Stimulated activated CD4-positive, alpha-beta T cell treated with anti-CD3 and anti-CD28 coated beads, Interleukin-2, amount 100 ng/mL, for 48 hours (primary cell): Measurements from ENCODE around the gene SMAD7.

Experiments
- DNase-seq, 2 donors: peaks; one replicate each; pipeline ENCODE4 v3.0.0-alpha.2; 2020

Gene SMAD7

DNA sequence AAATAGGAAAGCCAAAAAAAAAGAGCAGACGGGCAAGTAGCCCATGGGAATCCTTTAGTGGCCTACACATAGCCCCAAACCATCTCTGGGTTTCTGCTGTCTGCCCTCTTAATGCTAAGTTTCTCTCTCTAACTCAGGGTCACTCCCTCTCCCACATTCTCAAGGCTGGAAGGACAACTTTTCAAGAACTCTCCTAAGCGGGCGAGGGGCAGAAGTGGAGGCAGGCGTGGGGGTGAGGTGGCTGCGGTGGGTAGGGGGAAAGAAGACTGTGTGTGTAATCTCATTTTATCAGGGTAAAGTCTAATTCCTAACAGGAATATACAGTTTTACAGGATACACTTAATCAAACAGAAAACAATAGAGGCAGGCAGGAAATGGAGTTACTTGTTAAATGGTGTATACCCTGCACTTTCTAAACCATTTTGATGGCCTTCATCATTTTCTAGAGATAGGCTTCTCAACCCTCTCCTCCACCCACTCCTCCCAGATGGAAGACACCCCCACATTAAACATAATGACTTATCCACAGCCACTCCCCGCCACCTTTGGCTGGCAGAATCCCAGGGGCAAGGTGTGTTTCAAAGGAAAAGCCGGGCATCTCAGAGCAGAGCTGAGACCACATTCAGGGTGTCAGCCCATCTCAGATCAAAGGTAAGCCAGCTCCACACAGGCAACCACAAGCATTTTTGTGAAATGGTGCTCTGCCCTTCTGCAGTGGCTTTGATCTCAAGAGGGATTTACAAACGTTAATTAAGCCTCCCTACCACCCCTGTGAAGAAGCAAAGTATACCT, 6.8 kb downstream of the SMAD7 start:
- no peak for DNase-seq

DNA sequence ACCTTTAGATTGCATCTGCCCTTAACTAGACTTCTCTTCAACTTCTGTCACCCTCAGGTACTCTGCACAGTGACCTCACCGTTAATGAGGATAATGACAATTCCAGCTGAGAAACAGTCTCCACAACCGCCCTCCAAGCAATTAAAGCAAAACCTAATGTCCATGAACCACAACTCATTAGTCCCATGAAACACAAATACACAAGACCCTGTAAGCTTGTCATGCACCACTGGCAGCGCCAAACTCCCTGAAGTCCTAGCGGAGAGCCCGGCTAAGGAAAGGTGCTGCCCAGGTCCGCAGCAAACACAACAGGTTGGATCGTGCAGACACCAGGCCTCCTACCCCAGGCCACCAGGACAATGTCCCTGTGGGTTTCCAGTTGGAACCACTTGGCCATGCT, 7.4 kb downstream of the SMAD7 start:
- no peak for DNase-seq

DNA sequence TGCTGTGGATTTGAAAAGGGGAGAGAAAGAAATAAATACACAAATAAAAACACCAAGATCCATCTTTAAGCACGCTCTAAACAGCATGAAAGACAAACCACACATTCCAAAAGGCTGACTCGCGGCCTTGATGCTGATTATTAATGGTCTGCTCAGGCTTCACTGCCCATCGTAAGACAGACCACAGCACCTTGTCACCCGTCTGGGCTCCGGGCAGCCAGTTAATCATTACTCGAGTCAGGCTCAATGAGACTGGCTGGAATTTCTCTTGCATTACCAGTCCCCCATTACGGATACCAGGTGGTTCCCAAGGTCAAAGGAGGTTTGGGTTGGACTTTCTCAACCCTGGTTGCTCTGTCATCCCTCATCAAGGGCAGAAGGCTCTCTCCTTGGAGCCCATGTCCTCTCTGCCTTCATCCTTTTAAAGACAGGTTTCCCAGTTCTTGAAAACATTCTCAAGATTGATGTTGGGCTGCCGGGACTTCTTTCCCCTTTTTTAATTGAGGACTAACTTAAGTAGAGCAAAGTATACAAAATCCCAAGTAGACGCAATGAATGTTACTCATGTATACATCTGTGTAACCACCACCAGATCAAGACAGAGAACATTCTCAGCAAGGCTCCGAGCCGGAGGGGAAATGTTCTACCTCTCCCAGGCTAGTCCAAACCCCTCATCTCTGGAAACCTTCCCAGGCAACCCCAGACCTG, 8.1 kb downstream of the SMAD7 start:
- no peak for DNase-seq

DNA sequence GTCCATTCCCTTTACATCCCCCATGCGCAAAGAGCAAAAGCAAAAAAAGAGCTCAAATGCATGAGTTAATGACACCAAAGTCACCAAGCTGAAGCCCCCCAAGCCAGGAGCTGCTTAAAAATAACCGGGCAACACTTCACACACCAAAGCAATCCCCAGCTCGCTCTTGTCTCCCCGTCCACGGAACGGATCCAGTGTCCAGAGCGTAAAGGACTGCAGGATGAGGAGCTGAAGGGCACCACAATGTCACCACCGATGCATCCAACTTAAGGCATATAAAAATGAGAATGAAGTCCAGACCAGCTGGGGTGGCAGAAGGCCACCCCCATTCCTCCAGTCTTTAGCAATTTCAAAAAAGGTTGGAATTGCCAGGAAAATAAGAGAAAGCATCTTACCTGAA, 8.7 kb downstream of the SMAD7 start:
- DNase-seq, result no peak

DNA sequence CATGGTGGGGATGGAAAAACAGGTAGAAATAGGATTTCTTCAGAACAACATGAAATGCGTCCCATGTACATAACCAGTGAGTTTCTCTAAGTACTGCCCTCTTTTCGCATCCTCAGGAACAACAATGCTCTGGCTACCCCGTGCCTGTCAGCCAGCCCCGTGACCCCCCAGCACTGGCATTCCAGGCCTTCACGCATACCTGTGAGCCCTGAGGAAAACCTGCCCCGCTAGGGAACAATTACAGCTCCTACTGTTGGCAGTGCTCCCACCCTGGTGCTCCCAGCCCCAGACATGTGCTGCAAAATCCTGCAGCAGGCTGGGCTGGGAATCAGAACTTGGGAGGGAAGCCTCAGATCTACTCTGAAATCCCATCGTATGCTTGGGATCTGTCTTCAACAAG, 9.1 kb downstream of the SMAD7 start:
- DNase-seq, result no peak

DNA sequence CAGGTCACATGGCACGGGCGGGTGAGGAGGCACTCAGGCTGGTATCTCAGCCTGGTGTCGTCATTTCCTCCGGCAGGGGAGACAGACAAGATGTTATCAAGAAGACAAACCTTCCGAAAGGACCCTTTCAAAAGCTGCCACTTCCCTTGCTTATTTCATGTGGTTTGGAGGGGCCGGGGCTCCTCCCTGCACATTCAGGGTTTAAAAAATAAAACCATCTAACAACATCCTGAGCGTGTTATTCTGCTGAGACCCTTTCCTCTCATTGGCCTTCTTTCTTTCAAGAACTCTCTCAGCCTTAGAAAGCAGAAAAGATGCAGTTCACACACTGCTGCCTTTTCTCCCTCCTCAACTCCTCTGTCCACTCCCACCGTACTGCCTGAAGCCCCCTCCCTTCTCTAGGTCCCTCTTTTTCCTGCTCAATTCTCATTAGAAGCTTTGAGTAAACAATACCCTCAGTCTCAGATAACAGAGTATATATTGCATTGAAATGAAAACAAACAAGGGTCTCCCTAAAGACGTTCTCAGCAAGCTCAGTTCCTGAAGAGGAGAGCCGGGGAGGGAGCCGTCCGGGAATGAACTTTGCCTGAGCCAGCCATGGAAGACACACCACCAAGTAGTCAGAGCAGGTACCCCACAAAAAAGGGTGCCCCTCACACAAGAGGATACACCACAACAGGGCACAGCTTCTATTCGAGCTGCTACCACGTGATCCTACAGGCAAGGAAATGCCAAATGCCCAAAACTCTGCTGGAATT, 9.7 kb downstream of the SMAD7 start:
- DNase-seq, result peak; percentile 43 to 48

DNA sequence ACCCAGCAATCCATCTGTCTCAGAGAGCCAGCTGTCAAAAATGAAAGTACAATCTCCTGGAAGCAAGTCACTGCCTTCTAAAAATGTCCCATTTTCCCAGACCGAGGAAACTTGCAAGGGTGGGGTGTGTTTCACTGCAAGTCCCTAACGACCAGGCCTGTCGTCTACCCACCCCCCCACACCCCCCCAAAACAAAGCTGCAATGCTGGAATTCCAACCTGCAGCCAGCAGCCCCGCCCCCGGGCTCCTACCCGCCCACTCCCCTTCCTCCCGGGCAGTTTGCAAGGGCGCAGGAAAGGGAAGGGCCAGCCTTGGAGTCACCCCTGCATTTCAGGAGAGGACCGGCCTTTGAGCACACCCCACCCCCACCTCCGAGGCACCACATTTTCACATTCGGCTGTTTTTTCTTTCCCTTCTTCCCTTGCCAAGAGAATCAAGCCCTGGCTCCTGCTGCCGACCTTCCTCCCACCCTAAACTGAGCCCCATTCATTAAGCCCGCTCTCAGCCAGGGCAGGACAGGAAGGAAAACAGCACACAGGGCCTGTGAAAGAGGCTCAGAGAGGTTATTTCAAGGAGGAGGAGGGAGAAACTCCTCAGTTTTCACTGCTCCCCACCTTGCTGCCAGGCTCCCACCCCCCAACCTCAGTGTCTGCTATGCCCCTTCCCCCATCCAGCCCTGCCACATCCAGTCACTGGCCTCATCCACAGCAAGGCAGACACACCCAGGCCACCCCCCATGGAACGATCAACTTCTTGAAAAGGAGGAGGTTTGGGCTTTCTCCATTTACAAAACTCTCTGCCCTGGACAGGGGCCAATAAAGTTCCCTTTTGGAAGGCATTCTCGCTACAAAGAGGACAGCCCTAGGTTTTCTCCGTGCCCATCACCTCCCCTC, 11.3 kb downstream of the SMAD7 start:
- no peak for DNase-seq

DNA sequence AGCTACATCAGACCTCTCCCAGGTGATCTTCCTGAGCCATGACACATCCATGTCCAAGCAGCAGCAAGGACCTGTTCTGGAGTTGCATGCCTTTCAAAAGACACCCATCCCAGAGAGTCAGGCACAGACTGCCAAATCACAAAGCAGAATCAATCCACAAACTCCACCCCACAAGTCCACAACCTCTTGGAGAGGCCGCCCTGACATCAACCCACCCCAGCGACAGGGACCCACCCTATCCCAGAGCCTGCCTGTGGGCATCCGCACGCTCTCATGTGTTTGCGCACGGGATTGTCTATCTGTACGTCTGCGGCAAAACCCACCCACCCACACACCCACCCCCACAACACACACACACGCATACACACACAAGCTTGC, 11.9 kb downstream of the SMAD7 start:
- DNase-seq, result no peak

DNA sequence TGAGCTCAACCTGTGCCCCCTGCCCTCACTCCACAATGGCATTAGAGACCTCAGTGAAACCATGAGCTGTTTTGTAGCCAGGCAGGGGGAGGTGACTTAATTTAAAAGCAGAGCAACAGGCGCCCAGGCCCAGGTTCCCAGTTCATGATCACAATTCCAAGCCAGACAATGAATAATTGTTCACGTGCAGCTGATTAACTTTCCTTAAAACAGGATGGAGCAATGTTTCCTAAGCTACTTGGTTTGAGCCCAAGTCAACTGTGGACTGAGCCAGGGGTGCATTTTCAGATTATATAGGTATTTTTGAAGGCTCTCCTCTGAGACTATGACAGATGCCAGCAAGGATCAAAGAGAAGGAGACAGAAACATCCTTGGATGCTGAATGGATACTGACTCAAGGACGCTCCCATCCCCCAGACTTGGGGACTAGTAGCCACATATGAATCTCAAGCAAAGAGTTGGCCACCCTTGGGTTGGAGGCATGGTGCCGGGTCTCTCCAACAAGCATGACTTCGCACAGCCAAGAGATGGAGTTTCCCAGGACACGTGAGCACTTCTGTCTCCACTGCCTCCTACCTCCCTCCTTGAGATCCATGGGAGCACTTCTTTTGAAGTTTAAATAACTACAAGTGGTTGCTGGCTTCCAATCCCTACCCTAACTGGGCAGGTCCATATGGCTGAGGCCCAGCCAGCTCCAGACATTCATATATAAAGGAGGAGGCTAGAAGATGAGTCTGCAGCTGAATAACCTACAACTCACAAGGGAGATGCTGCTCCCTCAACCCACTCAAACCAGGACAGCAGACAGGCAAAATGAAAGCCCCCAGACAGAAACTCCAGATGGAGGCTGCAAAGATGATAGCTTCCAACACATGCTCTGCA, 12.7 kb downstream of the SMAD7 start:
- no peak for DNase-seq

DNA sequence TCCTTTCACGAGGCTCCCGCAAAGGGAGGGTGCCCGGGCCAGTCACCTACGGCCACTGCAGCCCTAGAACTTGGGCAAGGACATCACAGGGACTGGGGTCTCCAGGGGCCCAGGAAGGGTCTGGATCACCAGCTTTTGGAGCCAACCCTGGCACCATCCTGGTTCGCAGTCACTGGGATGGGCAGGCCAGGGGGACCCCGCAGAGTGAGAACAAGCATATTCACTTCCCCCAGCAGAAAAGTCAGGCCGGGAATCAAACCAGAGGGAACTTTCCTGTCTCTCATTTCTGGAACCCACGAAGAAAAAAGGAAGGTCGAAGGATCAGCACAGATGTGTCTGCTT, 15.4 kb downstream of the SMAD7 start:
- no peak for DNase-seq

DNA sequence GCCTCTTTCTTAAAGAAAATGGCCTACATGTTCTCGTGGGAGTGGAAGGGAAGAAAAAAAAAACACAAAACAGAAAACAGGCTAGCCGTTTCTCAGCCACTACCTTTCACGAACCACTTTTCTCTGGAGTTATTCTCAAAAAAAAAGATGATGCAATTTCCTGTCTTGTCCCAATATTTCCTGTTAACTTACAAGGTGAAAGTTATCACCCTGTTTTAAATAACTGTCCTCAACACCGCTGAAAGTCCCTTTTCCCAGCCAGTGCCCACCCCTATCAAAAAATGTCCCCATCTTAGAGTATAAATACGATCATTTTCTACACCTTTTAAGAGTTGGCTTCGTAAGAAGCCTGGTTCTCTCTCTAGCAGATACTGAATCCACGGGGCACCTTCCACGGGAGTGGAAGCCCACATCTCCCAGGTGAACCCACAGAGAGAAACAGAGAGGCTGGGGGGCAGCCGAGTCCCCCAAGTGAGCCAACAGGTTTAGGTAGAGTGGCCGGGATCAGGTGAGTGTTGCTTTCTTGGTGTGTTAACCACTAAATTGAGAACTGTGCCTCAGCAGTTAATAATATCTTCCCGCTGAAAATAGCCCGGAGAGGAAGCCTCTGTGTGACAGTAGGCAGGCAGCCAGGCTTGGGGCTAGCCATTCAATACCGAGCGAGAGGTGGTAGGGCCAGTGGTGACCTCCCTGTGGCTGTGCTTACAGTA, 15.9 kb downstream of the SMAD7 start:
- DNase-seq, result no peak

DNA sequence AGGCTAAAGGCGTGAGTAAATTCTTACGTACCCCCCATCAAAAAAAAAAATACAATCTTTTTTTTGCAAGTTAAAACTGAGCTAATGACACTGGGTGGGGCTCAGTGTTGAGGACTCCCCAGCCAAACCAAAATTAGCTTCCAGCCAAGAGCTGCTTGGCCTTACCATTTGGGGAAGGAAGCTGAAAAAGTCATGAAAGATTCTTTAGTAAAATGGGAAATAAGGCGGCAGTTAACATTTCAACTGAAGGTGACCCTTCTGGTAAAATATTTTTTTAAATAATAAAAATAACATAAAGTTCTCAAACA, 16.4 kb downstream of the SMAD7 start:
- DNase-seq, result no peak

DNA sequence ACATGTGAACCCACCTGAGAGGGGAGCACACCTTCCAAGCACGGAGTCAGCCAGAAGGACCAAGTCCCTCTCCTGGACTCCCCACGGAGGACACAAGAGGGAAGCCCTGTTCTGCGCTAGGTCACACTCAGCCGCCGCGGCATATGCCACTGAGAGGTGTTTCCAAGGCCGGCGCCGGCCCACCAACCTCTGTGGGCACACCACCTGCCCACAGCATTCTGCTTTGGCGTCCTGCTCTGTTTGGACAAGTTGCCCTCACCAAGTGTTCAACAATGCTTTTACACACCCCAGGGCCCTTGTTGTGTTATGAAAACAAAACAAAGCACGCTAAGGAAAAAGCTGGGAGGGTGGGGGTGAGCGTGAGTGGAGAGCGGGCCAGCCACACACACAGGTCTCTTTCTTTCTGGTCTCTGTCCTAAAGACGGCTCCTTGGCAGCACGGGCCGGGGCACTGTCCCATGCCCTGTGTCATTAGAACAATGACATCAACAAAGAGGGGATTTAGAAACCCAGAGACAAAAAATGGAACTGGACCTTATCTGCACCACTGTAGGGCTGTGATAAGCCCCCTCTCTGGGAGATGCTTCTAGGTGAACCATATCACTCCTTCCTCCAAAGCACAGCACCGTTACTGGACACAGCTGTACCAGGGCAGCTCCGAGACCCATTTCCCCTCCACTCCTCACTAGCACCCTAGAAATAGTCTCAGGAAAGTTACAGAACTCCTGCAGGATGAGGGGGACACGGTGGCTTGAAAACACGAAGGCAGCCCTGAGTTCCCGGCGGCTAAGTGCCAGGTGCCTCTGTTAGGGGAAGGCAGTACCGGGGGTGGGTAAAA, 17.0 kb downstream of the SMAD7 start:
- no peak for DNase-seq

DNA sequence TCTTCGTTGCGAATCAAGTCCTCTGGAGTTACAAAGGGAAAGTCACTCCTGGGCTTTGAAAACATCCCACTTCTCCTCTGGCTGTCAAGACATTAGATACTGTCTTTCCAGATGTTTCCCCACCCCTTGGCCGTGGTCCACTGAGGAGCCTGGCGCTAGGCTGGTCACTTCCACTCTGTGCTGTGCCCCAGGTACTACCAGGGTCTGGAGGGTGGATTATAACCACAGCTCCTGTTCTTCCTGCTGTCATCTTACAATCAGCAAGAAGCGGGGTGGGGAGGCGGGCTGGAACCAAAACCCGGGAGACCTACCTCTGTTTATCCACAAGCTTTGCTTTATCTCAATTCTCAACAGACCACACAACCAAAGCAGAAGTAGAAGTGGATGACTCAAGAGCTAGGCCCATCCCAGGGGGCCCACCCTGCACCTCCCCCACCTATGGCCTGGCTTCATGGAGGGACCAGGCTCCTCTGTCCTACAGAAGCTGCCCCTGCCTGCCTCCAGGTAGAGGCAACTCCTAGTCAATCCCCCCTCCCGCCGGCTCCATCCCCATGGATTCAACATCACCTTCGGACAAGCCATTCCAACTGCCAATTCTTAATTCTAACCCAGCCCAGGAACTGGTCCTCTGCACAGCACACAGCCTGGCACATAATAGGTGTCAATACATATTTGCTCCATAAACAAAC, 17.8 kb downstream of the SMAD7 start:
- DNase-seq, result no peak

DNA sequence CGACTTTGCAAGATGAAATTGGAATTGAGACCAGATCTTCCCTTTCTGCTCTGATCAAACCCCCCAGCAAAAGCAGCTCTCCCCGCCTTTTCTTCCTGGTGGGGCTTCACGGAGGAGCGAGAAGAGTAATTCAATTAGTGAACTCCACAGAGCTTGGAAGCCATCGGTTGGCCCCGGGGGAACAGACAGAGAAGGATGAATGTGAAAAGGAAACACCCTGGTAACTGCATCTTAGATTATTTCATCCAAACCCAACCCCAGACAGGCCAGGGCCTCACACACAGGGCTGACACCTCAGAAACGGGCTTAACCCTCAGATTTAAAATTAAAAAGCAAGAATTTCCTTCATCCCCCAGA, 18.3 kb downstream of the SMAD7 start:
- DNase-seq, result no peak

DNA sequence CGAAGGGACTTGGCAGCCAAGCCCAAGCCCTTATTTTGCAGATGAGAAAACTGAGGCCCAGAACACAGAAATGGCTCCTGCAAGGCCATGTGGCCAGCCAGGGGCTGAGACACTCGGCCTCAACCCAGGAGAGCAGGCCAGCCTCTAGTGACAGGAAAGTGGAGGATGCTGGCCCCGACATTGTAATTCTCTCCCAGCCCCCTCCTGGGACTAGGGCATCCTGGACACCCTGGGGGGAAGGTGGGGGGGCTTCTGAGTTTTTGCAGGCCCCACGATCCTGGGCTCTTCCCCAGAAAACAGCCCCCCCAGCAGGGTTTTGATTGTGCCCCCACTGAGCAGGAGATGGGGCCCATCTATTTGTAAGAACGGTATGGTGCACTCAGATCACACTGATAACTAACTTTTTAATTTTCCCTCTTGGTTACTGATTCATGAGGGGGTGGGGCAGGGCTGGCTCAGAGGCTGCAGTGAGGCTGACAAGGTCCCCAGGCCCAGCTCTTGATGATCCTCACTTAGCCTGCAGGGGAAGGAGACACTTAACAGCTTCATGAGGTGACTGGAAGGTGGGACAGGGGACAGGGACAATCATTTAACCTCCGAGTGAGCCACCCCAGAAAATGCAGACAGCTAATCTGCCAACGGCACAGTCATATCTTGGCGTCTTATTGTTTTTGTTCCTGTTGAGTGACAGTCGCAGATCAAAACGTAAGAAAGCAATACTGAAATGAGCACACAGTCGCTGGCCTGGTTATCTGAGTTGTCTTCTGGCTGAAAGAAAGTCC, 18.9 kb downstream of the SMAD7 start:
- DNase-seq, result peak; percentile 40 to 43

DNA sequence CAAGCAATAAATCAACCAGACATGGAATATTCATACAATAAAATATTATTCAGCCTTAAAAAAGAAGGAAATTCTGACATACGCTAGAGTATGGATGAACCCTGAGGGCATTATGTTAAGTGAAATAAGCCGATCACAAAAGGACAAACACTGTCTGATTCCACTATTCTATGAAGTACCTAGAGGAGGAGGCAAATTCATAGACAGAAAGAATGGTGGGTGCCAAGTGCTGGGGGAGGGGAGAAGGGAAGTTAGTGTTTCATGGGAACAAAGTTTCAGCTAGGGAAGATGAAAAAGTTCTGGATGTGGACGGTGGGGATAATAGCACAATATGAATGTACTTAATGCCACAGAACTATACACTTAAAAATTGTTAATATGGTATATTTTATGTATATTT, 19.8 kb downstream of the SMAD7 start:
- DNase-seq, result no peak

DNA sequence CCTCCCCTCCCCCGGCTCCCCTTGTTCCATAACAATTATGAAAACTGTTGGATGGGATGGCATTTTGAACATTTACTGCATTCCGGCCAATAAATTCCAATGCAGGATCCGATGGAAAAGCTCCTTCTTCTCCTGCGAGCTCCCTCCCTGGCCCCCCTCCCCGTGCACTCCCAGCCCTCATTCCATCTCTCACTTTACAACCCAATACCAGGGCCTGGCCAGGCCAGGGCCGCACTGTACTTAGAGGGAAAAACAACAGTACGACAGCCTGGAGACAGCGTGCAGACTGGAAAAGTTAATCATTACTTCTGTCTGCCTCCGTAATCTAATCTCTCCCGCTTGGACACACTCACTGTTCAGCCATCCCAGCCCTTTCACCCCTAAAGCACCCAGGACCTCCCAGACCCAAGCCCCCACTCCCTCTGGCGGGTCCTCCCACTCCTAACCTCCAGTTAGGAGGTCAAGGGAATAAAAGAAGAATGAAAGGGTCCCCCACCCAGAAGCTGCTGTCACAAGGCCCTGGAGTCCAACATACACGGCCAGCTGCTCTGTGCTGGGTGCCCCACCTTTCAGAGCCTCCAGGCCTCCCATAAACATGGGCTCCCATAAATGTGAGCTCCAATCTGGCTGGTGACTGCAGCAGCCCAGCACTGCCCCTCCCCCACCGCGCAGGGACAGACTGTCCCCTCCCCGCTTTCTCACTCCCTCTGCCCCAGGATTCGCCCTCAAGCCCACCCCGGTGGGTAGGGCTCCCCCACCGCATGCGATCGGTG, 20.6 kb downstream of the SMAD7 start:
- DNase-seq, result no peak
